Panc1 (cell line): ENCODE data around the gene MACROD1. TPM values are rescaled to one million over a fixed set of nuclear protein-coding genes. Genes with fewer than 3 reads are reported as not detected.

ENCODE experiments used
- ATAC-seq: fragments of 200-7000 bp; cut with Tn5 transposase; 2 replicates; pipeline ENCODE4 v1.9.1; 2020; ENCODE audit warnings: mild to moderate bottlenecking, moderate library complexity
- BruUV-seq: library from RNA; stranded (reverse); fragments of 400-500 nt; replicated peaks from 2 replicates; lab custom pipeline; 2021; lab: Mats Ljungman, UMichigan
- CTCF ChIA-PET: fragments of 300-600 bp; sonication (Branson Sonifier 250); formaldehyde crosslinking; loops from one replicate; lab custom pipeline; 2022; ENCODE audit warnings: antibody characterized with exemption; lab: Charles Lee
- POLR2A ChIA-PET: fragments of 300-600 bp; sonication (Branson Sonifier 250); formaldehyde crosslinking; loops from one replicate; lab custom pipeline; 2022; ENCODE audit warnings: antibody characterized with exemption; lab: Charles Lee
- DNase-seq: peaks from one replicate; pipeline ENCODE4 v3.0.0-alpha.2; 2010; ENCODE audit warnings: low read depth, low spot score
- H3K27ac ChIP-seq: 2 replicates; pipeline ENCODE4 v1.5.1; 2011; ENCODE audit warnings: mild to moderate bottlenecking, low read length, inconsistent platforms
- H3K27me3 ChIP-seq: fragments of 200-500 bp; sonication (Bioruptor generic); 2 replicates; pipeline ENCODE4 v1.6.0; 2014; ENCODE audit warnings: low read length, inconsistent platforms; ENCODE audit not compliant: control insufficient read depth, insufficient read depth
- H3K36me3 ChIP-seq: fragments of 200-500 bp; sonication (Bioruptor generic); 2 replicates; pipeline ENCODE4 v1.5.1; 2014; ENCODE audit warnings: inconsistent platforms, mild to moderate bottlenecking, low read length, moderate library complexity; ENCODE audit not compliant: control insufficient read depth, insufficient read depth
- H3K4me1 ChIP-seq: 2 replicates; pipeline ENCODE4 v1.5.1; 2011; ENCODE audit warnings: inconsistent platforms, mild to moderate bottlenecking, low read length, moderate library complexity; ENCODE audit not compliant: control insufficient read depth, insufficient read depth
- H3K4me3 ChIP-seq, 2 experiments: 2 replicates each; pipeline ENCODE4 v1.5.1; 2011 to 2012; ENCODE audit warnings: low read depth in 2 of 2, low read length in 2 of 2, mild to moderate bottlenecking in 2 of 2, inconsistent platforms in 1 of 2, moderate library complexity in 1 of 2
- H3K9me3 ChIP-seq: fragments of 200-500 bp; sonication (Bioruptor generic); 2 replicates; pipeline ENCODE4 v1.5.1; 2014; ENCODE audit warnings: low read depth, mild to moderate bottlenecking, inconsistent platforms, low read length, moderate library complexity; ENCODE audit not compliant: control insufficient read depth, insufficient read depth
- CTCF ChIP-seq: fragments of 450-650 bp; IDR thresholded peaks from 2 replicates; pipeline ENCODE4 v1.5.1; 2017; ENCODE audit warnings: mild to moderate bottlenecking
- POLR2AphosphoS5 ChIP-seq: IDR thresholded peaks from 2 replicates; pipeline ENCODE4 v1.6.1; 2012; ENCODE audit warnings: mild to moderate bottlenecking, low read depth, low read length, moderate library complexity
- REST ChIP-seq, 2 experiments: IDR thresholded peaks; 2 replicates each; pipeline ENCODE4 v1.6.1; 2011 to 2012; ENCODE audit warnings: low read depth in 2 of 2, control low read depth in 1 of 2, low read length in 1 of 2, mild to moderate bottlenecking in 1 of 2, moderate library complexity in 1 of 2; ENCODE audit not compliant: insufficient read depth in 1 of 2
- SIN3A ChIP-seq: IDR thresholded peaks from 2 replicates; pipeline ENCODE4 v1.6.1; 2012; ENCODE audit warnings: low read depth, mild to moderate bottlenecking, low read length, moderate library complexity, borderline replicate concordance; ENCODE audit not compliant: insufficient read depth
- TCF7L2 ChIP-seq: IDR thresholded peaks from 2 replicates; pipeline ENCODE4 v1.6.1; 2011; ENCODE audit warnings: mild to moderate bottlenecking, low read depth, low read length, inconsistent platforms
- in situ Hi-C: cut with HindIII; loops from 2 replicates; pipeline ENCODE4 v1.10.0; 2016; ENCODE audit warnings: low sequenced_read_pairs, low pct_unique_long_range_greater_than_20kb
- intact Hi-C: fragments of 100-400 bp; cut with micrococcal nuclease; formaldehyde crosslinking; loops from one replicate; pipeline ENCODE4 v1.10.0; 2022; ENCODE audit not compliant: unreplicated experiment
- total RNA-seq: library from RNA; stranded (reverse); gene quantifications from one replicate; pipeline ENCODE4 v1.2.1, GENCODE V29; 2021; ENCODE audit not compliant: unreplicated experiment

The MACROD1 gene
- total RNA-seq, 1 experiment from 2014 or later = 16.8 TPM

GRCh38 chr11:64077607-64078006, 88.3 kb downstream of the MACROD1 start:
- ATAC-seq (no peak), DNase-seq (no peak)
- CTCF ChIA-PET = no interaction called here
- in situ Hi-C loops = loop anchor here (10.0 kb wide), 1 partner anchor 73 kb away; no protein-coding TSS in a partner anchor
- no peaks in the 10 kb centered on the region for H3K36me3 ChIP-seq
- no peak overlapping the region for H3K27ac ChIP-seq
- TF ChIP-seq CTCF (no peak), SIN3A (no peak), POLR2AphosphoS5 (no peak), TCF7L2 (no peak), REST (IDR thresholded peaks at IDR 0.05; ENCODE audit: insufficient read depth in 1 of 2, low read depth in 2 of 2, low read length in 1 of 2) (no peak)
- no peaks in the 10 kb centered on the region for H3K27me3 ChIP-seq
- H3K9me3 ChIP-seq = no peaks in the 10 kb centered on the region
- POLR2A ChIA-PET = no interaction called here
- no TSS peak for BruUV-seq
- no peak overlapping the region for H3K4me3 ChIP-seq
- peaks cover 4% of the 10 kb centered on the region for H3K4me1 ChIP-seq
- intact Hi-C loops = no loop called here

GRCh38 chr11:64076758-64077157, 89.2 kb downstream of the MACROD1 start:
- no peak overlapping the region for H3K4me3 ChIP-seq
- H3K27me3 ChIP-seq = no peaks in the 10 kb centered on the region
- no peaks in the 10 kb centered on the region for H3K9me3 ChIP-seq
- no peak for DNase-seq
- no peak for ATAC-seq
- ChIA-PET CTCF (interaction anchor here (0.5 kb wide), 1 partner anchor 864 kb away, joined by 3 read pairs; no protein-coding TSS in a partner anchor), POLR2A (no interaction called here)
- no TSS peak for BruUV-seq
- peaks cover under 1% of the 10 kb centered on the region for H3K4me1 ChIP-seq
- no peaks in the 10 kb centered on the region for H3K36me3 ChIP-seq
- intact Hi-C loops = no loop called here
- TF ChIP-seq SIN3A (no peak), REST (IDR thresholded peaks at IDR 0.05; ENCODE audit: insufficient read depth in 1 of 2, low read depth in 2 of 2, low read length in 1 of 2) (no peak), TCF7L2 (no peak), CTCF (no peak), POLR2AphosphoS5 (no peak)
- in situ Hi-C loops = loop anchor here (10.0 kb wide), 1 partner anchor 72 kb away; no protein-coding TSS in a partner anchor
- H3K27ac ChIP-seq = no peak overlapping the region
